Adipose tissue (tissue), 3 donors: ENCODE data around the gene SLC22A4. TPM values are rescaled to one million over a fixed set of nuclear protein-coding genes. Genes with fewer than 3 reads are reported as not detected.

ENCODE experiments used
- H3K27ac ChIP-seq: one replicate; pipeline ENCODE4 v1.5.1; 2013; ENCODE audit warnings: low read depth, low read length
- WGBS, 3 donors: extraction: QIAGEN DNeasy Blood & Tissue Kit; methylation state at CpG; one replicate each; pipeline ENCODE4 v1.1.7; 2013; 5-methylcytosine and 5-hydroxymethylcytosine counted together
- polyA plus RNA-seq, 3 donors: library from polyadenylated mRNA; stranded (reverse); fragments of 200-250 nt; gene quantifications; one replicate each; pipeline ENCODE4 v1.2.3, GENCODE V29; 2013
- donor health status: healthy with polysubstance abuse.
- donor health status: Bipolar disorder and iron deficiency.
- donor health status: healthy.

SLC22A4 gene
- polyA plus RNA-seq, 3 donors, result 0.23 to 3.0 (median 2.0) TPM

DNA sequence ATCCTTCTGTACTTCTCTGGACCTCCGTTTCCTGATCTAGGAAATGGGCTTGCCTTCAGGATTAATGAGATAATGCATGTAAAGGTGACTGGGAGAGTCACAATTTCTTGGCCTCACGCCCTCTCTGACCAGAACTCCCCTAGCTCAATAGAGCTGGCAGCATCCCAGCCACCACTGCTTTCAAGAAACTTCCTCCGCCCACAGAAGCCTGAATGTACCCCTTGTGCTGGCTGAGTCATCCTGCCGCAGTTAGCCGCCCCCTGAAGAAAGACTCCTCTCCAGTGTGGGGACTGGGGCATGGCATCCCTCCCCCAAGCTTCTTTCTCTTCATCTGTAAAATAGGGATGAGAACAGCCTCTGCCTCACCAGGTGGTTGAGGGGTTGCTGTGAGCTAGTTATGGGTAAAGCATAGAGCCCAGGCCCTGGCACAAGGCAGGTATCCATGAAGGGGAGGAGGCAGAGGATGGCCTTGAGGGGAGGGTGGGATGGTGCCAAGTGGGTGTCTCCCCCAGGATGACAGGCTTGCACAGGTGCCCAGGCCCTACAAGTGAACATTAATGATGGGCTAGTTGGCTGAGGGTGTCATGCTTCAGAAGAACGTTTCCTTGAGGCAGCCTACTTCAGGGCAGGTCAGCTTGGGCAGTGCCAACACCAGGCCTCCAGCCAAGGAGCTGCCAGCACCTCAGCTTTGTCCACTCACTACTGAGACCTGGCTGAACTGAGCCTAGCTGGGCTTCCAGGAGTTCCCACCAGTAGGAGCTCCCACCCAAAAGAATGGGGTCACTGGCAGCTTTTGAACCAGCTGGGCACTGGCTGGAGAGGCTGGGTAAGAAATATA is 33.3 kb upstream of the SLC22A4 start:
- 12 to 56% (median 22%) methylated on average over 6 of the region's 6 CpGs for WGBS, 3 donors
- H3K27ac ChIP-seq, result no peak overlapping the region

DNA sequence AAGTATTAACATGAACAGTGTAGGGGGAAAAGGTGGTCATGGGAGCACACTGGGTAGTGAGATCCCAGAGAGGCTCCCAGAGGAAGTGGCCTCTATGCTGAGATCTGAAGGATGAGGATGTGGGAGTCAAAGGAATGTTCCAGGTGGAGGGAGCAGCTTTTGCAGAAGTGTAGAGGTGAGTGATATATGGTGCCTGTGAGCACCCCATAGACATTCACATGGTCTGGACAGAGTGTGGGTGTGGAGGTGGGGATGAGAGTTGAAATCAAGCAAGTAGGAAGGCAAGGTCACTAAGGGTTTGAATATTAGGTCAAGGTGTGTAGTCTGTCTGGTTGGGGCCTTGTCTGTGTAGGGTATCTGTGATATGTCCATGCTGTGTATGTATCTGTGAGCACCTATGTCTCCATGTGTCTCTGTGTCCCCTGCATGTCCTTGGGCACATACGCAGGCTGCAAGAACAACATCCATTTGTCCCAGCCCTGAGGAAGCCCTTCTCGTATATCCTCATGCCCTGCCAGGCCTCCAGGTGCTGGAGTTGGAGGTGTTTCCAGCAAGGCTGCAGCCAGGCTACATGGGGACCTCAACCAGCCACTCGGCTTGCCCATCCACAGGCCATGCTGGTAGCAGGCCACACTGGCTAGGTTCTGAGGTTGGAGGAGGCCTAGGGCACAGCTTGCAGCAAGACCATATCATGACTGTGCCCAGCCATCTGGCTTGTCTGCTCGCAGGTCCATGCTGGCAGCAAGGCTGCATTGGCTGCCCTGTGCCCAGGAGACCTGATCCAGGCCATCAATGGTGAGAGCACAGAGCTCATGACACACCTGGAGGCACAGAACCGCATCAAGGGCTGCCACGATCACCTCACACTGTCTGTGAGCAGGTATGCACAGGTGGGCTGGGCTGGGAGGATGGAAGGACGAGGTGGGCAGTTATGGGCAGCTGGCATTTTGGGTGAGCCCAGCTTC is 32.0 kb upstream of the SLC22A4 start:
- H3K27ac ChIP-seq, result no peak overlapping the region
- WGBS, 3 donors, result 89 to 96% (median 95%) methylated on average over 7 of the region's 7 CpGs

DNA sequence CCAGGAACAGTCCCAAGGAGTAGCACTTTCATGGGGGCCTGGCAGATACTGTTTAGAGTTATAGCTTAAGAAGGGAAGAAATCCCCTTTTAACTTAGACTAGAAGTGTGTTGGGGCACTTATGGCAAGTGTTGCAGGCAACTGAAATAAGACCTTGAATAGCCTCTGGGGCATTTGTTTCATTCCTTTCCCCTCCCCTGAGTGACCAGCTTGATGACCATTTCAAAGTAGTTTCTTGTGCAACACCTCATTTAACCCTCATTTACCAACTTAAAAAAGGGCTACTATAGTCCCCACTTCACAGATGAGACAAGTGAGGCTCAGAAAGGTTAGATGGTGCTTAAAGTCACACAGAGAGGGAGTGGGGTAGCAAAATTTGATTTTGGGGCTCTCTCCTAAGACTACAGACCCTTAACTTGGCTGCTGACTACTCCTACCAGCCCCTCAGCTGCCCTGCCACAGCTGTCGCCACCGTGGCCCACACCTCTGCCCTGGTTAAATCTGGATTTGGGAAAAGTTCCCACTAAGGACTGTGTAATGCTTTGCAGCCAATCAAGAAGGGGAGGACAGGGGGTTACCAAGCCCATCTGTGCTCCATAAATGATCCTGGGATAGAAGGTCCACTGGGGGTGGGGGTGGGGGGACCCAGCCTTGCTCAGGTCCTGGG is 31.2 kb upstream of the SLC22A4 start:
- H3K27ac ChIP-seq, result no peak overlapping the region
- 95 to 97% (median 97%) methylated on average over 2 of the region's 2 CpGs for WGBS, 3 donors

DNA sequence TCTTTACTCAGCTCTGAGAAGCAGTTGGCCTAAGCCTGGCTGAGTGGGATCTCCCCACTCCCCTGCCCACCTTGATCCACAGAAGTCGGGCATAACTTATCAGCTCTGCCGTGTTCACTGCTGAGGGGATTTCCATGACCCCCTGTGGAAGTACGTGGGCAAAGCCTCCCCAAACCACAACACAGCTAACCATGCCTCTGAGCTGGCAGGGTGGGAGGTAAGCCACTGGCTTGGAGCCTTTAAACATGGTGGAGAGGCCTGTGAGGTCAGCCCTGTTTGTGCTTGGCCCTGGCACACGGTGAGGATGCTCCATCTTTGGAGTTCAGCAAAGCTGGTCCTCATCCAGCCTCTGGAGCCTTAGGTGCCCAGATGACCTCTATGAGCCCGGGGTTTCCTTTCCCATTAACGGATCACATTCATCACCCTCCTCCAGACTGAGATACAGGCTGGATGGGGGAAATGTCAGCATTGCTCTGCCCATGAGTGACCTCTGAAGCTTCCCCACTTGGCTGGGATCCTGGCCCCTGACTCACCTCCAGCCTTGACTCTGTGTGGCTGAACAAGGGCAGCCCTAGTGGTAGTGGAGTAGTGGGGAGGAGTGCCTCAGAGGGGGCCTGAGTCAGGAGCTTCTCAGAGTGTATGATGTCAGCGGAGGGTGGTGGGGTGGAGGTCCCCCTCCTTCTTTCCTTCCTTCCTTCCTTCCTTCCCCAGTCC is 30.5 kb upstream of the SLC22A4 start:
- no peak overlapping the region for H3K27ac ChIP-seq
- WGBS, 3 donors, result 53 to 75% (median 57%) methylated on average over 7 of the region's 7 CpGs

DNA sequence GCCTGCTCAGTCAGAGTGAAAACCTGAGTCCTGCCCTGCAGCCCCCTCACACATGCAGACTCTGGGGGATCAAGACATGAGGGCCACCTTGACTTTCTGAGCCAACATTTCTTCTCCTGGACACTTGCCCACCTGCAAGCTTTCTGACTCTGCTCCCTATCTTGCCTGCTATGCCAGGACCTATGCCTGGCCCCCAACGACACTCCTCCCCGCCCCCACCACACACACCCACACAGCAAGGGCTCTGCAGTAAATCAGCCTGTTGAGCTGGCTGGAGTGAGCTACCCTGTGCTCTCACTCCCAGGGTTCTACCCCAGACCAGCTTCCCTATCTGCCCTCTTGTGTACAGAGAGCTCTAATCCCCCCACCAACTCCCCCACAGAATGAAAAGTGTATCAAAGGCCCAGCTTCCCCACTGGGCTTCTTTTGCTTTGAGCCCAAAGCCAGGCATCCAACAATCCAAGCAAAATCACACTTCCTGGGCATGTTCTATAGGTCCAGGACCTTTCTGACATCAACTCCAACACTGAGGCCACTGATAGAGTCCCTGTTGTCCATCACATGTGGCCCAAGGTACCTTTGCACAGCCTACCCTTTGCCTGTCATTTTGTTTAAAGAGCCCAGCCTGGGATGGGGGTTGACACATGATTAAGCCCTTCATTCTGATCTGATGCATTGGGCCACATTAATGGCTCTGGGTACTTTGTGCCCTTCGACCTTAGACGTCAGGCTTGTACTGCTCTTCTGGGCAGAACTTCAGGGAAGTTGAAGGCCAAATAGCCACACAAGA is 29.5 kb upstream of the SLC22A4 start:
- WGBS, 3 donors, result 63 to 67% (median 65%) methylated on average over 4 of the region's 4 CpGs
- peak overlapping the region; percentile 11 for H3K27ac ChIP-seq

DNA sequence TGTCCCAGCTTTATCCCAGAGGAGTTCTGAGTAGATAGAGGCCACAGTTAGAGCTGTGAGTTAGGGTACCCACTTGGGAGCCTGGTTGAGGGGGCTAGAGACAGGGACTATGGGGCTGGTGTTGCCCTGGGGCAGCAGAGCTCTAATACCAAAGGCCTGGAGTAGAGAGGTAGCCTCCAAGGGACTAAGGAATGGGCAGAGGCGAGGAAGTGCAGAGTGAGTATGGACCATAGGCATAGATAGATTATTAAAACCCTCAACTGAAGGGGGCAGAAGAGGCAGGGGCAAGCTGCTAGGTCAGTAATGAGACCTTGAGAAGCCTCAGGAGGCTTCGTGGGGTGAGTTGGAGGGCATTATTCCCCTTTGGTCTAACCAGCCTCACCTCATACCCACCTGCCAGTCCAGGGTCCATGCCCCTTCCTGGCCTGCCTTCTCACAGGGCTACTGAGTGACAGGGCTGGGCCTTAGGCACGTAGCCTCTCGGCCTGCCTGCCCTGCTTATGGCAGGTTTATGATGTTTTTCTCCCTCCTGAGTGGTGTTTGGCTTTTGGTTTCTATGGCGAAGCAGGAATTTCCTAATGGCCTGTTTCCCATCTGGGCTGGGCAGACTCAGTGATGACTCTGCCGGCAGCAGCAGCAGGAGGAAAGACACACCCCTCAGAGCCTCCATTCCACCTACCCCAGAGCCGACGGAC is 28.7 kb upstream of the SLC22A4 start:
- 29 to 48% (median 34%) methylated on average over 7 to 8 of the region's 8 CpGs for WGBS, 3 donors
- peak overlapping the region; percentile 16 for H3K27ac ChIP-seq

DNA sequence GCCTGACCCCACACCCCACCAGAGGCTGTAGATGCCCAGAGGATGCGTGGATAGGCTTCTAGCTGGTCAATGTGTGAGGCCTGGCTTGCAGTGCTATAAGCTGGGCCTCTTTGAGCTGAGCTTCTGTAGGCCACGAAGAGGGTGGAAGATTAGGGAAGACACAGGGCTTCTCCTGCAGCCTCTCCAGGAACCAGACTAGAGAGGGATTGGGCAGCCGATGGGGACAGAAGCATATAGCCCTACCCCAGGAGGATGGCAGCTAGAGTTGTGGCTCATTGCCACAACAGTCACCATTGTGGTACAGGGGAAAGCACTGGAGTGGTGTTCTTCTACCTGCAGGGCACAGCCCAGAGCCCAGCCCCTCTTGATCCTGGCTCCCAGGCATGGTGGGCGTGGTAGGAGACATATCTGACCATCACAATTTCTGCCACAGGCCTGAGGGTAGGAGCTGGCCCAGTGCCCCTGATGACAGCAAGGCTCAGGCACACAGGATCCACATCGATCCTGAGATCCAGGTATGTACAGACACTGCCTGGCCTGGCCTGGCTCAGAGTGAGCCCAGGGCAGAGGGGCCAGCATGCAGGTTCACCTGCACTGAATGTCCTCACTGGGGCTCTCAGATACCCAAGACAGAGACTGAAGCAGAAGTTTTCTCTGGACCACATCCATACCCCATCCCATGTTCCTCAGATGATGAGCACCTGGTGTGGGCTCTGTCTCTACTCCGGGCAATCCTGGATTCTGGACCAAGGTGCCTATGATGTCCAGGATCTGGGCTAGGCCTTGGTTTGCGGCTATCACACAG is 28.0 kb upstream of the SLC22A4 start:
- H3K27ac ChIP-seq, result peak overlapping the region; percentile 16
- WGBS, 3 donors, result 79 to 84% (median 80%) methylated on average over 7 of the region's 7 CpGs

DNA sequence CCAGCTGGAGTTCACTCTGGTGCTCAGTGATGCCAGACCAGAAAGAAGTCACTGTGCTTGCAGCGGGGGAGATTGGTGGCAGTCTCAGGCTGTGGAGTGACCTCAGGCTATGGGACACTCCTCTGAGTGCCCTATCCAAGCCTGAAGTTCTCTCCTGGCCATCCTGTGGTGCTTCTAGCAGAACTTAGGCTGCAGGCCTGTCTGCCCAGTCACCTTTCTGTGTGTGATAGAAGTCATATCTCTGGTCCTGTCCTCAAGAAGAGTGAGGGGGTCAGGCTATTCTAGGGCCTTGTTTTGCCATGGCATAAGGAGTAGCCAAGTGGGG is 27.4 kb upstream of the SLC22A4 start:
- H3K27ac ChIP-seq, result no peak overlapping the region
- WGBS, 3 donors, result 89 to 100% (median 100%) methylated on average over 1 of the region's 1 CpG

DNA sequence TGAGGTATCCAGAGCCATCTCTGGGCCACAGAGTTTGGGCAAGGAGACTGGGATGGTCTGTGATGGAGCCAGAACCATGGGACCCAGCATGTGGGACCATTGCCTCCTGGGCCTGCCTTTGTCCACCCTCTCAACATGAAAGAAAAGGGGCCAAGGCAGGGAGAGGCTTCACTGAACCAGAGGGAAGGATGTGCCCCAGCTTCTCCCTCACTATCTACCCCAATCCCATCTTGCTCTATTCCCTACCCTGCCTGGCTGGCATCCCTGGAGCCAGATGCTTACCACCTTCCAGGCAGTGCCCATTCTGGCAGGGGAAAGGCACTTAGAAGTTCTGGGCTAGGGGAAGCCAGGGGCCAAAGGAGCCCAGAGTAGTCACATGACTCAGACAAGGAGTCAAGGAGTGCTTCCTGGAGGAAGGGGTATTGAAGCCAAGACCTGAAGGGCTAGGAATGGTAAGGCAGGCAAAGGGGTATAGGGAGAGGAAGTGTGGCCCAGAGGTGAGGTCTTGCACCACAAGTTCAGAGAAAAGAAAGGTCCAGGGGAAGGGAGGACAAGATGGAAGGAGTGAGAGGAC is 26.9 kb upstream of the SLC22A4 start:
- H3K27ac ChIP-seq, result no peak overlapping the region

DNA sequence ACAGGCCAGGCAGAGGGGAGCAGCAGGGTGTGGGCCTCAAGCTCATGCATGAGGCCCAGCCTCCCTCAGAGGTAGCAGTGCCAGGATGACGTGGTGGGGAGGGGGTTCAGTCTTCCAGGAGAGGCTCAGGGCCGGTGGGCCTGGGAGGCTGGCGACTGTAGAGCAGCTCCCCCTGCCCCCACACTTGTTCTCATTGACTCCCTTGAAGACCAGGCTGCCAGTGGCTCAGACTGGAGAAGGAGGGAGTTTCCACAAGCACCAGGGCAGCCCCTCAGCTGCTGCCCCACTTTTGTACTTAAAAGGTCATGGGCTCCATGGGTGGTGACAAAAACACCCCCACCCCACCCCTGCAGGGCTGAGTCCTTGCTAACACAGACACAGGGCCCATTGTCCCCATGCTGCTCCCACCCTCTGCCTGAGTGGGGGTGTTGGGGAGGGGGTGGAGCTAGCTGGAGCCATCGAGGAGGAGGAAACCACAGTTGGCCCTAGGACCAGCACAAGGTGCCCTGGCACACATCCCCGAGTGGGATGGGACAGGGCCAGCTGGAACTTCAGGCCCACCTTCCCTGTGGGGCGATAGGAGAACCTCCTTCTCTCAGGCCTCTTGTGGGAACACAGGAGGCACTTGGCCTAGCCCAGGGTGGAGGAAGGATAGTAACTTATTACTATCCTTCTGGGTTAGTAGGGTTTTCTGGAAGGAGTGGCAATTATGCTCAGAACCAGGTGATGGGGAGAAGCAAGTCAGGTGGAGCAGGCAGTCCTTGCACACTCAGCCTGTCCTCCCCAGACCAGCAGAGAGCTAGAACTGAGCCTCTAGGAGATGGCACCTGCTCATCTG is 26.0 kb upstream of the SLC22A4 start:
- no peak overlapping the region for H3K27ac ChIP-seq
- WGBS, 3 donors, result 68 to 74% (median 71%) methylated on average over 6 of the region's 6 CpGs

DNA sequence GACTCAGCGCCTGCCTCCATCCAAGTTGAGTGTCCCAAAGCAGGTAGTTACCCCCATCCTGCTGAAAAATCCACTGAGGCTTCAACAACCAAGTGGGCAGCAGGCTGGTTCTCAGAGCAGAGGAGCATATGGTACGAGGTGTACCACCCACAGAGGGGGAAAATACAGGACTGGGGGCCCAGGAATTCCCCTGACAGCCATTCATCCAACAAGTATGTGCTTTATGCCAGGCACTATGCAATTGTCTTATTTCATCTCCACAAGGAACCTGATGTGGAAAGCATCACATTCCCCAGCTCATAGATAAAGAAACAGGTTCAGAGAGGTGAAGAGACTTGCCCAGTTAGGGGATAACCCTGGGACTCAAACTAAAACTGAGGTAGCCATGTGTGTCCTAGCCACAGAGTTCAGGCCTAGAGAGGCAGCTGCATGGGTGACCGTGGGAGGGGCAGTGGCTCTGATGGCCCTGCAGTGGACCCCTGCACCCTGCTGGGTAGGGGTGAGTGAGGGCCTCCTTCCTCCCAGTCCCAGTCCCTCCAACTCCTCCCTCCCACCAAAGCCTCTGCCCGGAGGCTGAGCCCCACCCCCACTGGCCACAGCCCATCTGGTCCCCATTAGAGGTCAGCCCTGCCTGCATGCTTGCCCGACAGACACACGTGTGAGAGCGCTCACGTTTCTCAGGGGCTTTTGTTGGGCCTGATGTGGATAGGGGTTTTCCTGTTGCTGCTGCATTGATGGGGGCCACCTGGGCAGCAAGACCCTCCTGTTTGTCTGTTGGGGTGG is 25.2 kb upstream of the SLC22A4 start:
- 68 to 74% (median 72%) methylated on average over 8 of the region's 8 CpGs for WGBS, 3 donors

DNA sequence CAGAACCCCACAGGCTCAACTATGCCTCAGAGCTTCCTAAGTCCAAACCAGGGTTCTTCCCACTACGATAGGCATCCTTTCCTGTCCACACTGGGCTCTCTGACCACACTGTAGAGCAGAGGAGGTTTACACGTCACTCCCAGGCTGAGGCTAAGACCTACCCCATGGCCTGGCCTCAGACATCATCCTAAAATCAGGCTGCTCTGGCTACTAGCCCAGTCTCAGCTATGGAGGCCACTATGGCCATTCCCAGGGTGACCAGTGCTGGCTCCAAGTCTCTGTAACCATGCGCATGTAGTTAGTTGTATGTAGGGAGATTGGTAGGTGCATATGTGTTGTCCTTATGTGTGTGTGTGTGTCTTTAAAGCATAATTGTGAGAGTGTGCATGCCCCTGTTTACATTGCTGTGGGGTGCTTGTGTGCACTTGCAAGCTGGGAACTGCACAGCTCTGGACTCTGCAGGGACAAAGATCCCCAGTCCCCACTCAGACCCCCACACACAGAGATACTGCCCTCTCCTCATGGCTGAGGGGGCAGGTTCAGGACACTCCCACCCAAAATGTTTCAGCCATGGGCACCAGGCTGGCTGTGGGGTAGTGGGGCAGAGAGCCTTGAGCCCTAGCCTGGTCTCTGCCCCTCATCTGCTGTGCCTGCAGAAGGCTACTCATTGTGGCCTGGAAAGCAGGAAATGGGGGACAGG is 24.4 kb upstream of the SLC22A4 start:
- WGBS, 3 donors, result 84 to 94% (median 91%) methylated on average over 3 of the region's 3 CpGs
- no peak overlapping the region for H3K27ac ChIP-seq

More for the DNA sequence above, 25.2 kb upstream of the SLC22A4 start:
- no peak overlapping the region for H3K27ac ChIP-seq

DNA sequence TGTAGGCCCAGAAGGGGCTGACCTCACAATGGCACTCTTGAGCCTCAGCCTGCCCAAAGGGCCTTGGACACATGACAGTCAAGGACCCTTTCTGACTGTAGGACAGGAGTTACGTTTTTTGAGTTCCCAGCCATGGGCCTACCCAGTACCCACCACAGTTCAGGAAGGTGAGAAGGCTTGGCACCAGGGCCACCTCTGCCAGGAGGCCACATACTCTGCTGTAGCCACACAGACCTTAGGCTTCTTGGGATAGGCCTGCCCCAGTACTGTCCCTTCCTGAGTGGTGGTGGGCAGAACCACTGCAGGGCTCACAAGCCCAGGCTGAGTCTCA is 23.9 kb upstream of the SLC22A4 start:
- 82 to 94% (median 83%) methylated on average over 1 of the region's 1 CpG for WGBS, 3 donors
- H3K27ac ChIP-seq, result no peak overlapping the region

DNA sequence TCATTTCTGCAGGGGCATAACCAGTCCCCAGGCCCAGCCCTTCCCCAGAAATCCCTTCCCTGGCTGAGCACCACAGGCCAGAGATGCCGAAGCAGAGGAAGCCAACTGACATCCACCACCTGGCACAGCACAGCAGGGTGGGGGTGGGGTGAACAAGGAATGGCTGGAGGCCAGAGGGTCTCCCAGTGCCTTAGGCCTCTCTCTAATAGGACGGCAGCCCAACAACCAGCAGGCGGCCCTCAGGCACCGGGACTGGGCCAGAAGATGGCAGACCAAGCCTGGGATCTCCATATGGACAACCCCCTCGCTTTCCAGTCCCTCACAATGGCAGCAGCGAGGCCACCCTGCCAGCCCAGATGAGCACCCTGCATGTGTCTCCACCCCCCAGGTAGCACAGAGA is 23.5 kb upstream of the SLC22A4 start:
- WGBS, 3 donors, result 90 to 95% (median 92%) methylated on average over 6 of the region's 6 CpGs
- no peak overlapping the region for H3K27ac ChIP-seq
